Activated CD8-positive, alpha-beta memory T cell treated with anti-CD3 and anti-CD28 coated beads for 36 hours (primary cell): ENCODE measurements around the gene PPM1D. TPM values are rescaled to one million over a fixed set of nuclear protein-coding genes. Genes with fewer than 3 reads are reported as not detected.

Source experiments
- CTCF ChIA-PET: fragments of 350-600 bp; sonication (Branson Sonifier 250); formaldehyde crosslinking; loops from one replicate; lab custom pipeline; 2021; ENCODE audit warnings: antibody characterized with exemption; lab: Charles Lee
- POLR2A ChIA-PET: fragments of 350-600 bp; sonication (Branson Sonifier 250); formaldehyde crosslinking; loops from one replicate; lab custom pipeline; 2021; ENCODE audit warnings: antibody characterized with exemption; lab: Charles Lee
- total RNA-seq, 2 experiments: library from RNA; stranded (reverse); gene quantifications; one replicate each; pipeline ENCODE4 v1.2.3, GENCODE V29; 2021

PPM1D gene
- total RNA-seq, 2 experiments from 2014 or later = 14.0 to 14.5 TPM

DNA sequence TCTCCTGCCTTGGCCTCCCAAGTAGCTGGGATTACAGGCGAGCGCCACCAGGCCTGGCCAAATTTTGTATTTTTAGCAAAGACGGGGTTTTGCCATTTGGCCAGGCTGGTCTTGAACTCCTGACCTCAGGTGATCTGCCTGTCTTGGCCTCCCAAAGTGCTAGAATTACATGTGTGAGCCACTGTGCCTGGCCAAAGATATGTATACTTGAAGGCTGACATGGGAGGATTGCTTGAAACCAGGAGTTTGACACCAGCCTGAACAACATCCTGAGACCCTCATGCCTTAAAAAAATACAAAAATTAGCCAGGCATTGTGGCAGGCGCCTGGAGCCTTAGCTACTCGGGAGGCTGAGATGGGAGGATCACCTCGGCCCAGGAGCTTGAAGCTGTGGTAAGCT, 80.8 kb downstream of the PPM1D start:
- ChIA-PET POLR2A (no interaction called here), CTCF (no interaction called here)

DNA sequence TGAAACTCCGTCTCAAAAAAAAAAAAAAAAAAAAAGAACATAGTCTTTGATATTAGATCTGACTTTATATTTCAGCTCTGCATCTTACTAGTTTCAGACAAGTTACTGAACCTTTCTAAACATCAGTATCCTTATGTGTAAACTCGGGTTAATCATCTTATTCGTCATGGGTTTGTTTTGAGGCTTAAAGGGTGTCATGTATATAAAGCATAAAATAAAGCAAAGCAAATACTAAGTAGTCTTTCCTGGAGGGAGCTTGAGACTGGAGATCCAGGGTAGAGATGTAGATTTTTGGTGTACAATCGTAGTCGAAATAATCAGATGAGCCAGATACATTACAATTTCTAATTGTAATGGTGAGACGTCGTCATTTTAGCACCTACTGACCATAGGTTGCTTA, 85.4 kb downstream of the PPM1D start:
- CTCF ChIA-PET = interaction anchor here (0.7 kb wide), 1 partner anchor 1622 kb away, joined by 3 read pairs; no protein-coding TSS in a partner anchor
- POLR2A ChIA-PET = interaction anchor here (0.7 kb wide), 1 partner anchor 162 kb away, joined by 6 read pairs; no protein-coding TSS in a partner anchor

GRCh38 chr17:60695960-60696359, 96.0 kb downstream of the PPM1D start:
- POLR2A ChIA-PET = no interaction called here
- CTCF ChIA-PET = no interaction called here

DNA sequence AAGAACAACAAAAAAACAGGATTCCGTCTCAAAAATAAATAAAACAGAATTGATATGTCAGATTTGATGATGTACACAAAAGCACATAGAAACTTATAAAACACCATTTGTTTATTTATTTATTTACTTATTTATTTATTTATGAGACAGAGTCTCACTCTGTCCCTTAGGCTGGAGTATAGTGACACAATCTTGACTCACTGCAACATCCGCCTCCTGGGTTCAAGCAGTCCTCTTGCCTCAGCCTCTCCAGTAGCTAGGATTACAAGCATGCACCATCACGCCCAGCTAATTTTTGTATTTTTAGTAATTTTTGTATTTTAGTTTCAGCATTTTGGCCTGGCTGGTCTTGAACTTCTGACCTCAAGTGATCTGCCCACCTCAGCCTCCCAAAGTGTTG, 99.1 kb downstream of the PPM1D start:
- ChIA-PET CTCF (no interaction called here), POLR2A (no interaction called here)

DNA sequence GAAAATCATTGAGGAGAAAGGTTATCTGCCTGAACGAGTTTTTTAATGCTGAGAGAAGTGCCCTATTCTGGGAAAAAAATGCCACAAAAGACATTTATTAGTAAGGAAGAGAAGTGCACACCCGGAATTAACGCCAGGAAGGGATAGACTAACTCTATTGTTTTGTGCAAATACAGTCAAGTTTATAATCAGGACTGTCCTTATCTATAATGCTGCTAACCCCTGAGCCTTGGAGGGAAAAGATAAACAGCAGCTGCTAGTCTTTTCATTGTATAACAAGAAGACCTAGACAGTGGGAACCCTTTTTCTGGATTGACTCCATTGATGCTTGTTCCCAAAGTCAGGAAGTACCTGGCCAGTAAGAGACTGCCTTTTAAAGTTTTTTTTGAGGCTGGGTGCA, 104.2 kb downstream of the PPM1D start:
- POLR2A ChIA-PET = no interaction called here
- CTCF ChIA-PET = no interaction called here

DNA sequence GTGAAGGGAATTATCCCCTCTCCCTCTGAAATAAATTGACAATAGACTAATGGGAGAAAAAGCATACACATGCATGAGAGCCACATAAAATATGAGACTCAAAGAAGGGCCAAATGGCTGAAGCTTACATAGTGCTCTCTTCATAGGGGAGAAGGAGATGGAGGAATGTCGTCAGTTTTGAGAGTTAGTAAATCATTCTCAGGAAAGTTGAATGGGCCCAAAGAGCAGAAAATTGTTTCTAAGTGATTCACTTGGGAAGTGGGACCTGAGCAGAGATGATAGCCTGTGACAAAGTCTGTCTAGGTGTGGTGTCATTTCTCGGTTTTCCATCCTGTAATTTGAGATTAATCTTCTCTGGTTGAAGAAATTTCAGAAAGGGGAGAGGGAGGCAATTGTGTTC, 112.7 kb downstream of the PPM1D start:
- POLR2A ChIA-PET = no interaction called here
- CTCF ChIA-PET = interaction anchor here (0.8 to 1.3 kb wide), 2 partner anchors 10 to 74 kb away, joined by 3 to 4 read pairs; no protein-coding TSS in a partner anchor

DNA sequence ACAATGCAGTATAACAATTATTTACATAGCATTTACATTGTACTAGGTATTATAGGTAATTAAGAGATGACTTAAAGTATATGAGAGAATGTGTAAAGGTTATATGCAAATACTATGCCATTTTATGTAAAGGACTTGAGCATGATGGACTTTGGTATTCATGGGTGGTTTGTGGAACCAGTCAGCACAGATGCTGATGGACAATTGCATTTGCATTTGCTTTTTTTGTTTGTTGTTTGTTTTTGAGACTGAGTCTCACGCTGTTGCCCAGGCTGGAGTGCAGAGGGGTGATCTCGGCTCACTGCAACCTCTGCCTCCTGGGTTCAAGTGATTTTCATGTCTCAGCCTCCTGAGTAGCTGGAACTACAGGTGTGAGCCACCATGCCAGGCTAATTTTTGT, 113.6 kb downstream of the PPM1D start:
- ChIA-PET CTCF (no interaction called here), POLR2A (no interaction called here)

Other genes with a start within 250 kb of the PPM1D start
- gene USP32, start 208.1 kb upstream of the PPM1D start, total RNA-seq = 10 to 100 TPM; 26.6 to 27.0 TPM
- gene CHCT1, start 177.7 kb upstream of the PPM1D start, total RNA-seq = not detected
- gene APPBP2, start 74.0 kb upstream of the PPM1D start, total RNA-seq = 10 to 100 TPM; 22.5 to 25.7 TPM
- 1 to 10 TPM; 6.9 to 9.3 TPM for gene BCAS3, start 77.7 kb downstream of the PPM1D start, total RNA-seq